A549 (cell line): ENCODE data around the gene ZNF219. TPM values are rescaled to one million over a fixed set of nuclear protein-coding genes. Genes with fewer than 3 reads are reported as not detected.

ENCODE experiments used
- ATAC-seq, 2 experiments: fragments of 200-7000 bp in 1 of 2; fragments of >200 bp in 1 of 2; cut with Nextera tagmentation in 1 of 2; cut with Tn5 transposase in 1 of 2; 3 replicates each; pipeline versions ENCODE4 v1.8.0 to v1.9.1; 2018 to 2020; ENCODE audit warnings: mild to moderate bottlenecking in 1 of 2, moderate library complexity in 1 of 2
- CTCF ChIA-PET: fragments of 300-600 bp; sonication (Branson Sonifier 250); formaldehyde crosslinking; extraction: SDS; loops from one replicate; lab custom pipeline; 2021; ENCODE audit warnings: antibody characterized with exemption, inconsistent platforms; lab: Yijun Ruan, JAX
- POLR2A ChIA-PET: fragments of 350-600 bp; formaldehyde crosslinking; extraction: SDS; loops from one replicate; lab custom pipeline; 2021; ENCODE audit warnings: antibody characterized with exemption, inconsistent platforms; lab: Yijun Ruan, JAX
- DNase-seq, 2 experiments: peaks; one replicate each; pipeline versions ENCODE4 v3.0.0 to v3.0.0-alpha.2; 2011 to 2016; ENCODE audit warnings: low read depth in 1 of 2, low spot score in 1 of 2
- FAIRE-seq: peaks from 2 replicates; lab custom pipeline; 2011; peaks lifted over from hg19 to GRCh38; lab: Jason Lieb, UNC
- H3K27ac ChIP-seq, 2 experiments: fragments of >200 bp; sonication (Bioruptor Twin); formaldehyde crosslinking; 3 replicates each; pipeline ENCODE4 v1.5.1; 2016 to 2017
- H3K4me1 ChIP-seq: fragments of >200 bp; sonication (Bioruptor Twin); formaldehyde crosslinking; 3 replicates; pipeline ENCODE4 v1.6.1; 2016
- H3K4me2 ChIP-seq: fragments of >200 bp; sonication (Bioruptor Twin); formaldehyde crosslinking; 3 replicates; pipeline ENCODE4 v1.6.1; 2016
- H3K4me3 ChIP-seq: fragments of >200 bp; sonication (Bioruptor Twin); formaldehyde crosslinking; 3 replicates; pipeline ENCODE4 v1.5.1; 2016
- H3K9me3 ChIP-seq: fragments of >200 bp; sonication (Bioruptor Twin); formaldehyde crosslinking; 3 replicates; pipeline ENCODE4 v1.6.1; 2016
- BCL3 ChIP-seq: fragments of >200 bp; sonication (Bioruptor Twin); formaldehyde crosslinking; IDR thresholded peaks from 3 replicates; pipeline ENCODE4 v1.6.1; 2016
- BHLHE40 ChIP-seq: IDR thresholded peaks from 2 replicates; pipeline ENCODE4 v1.6.1; 2012; ENCODE audit warnings: low read depth, low read length, inconsistent platforms
- CBX8 ChIP-seq: fragments of 200-600 bp; sonication (generic); IDR thresholded peaks from 2 replicates; pipeline ENCODE4 v1.6.1; 2016
- CEBPB ChIP-seq, 2 experiments: fragments of >200 bp in 1 of 2; sonication (Bioruptor Twin) in 1 of 2; formaldehyde crosslinking in 1 of 2; IDR thresholded peaks; 2 replicates each; pipeline ENCODE4 v1.6.1; 2012 to 2016
- CHD2 ChIP-seq: fragments of 150-350 bp; IDR thresholded peaks from 2 replicates; pipeline ENCODE4 v1.6.1; 2014; ENCODE audit warnings: low read length; ENCODE audit not compliant: partially characterized antibody
- CHD4 ChIP-seq: fragments of 200-600 bp; sonication (generic); IDR thresholded peaks from 2 replicates; pipeline ENCODE4 v1.6.1; 2016; ENCODE audit warnings: antibody characterized with exemption, mild to moderate bottlenecking, borderline replicate concordance
- EHMT2 ChIP-seq: fragments of 200-600 bp; sonication (generic); IDR thresholded peaks from 2 replicates; pipeline ENCODE4 v1.6.1; 2016; ENCODE audit warnings: antibody characterized with exemption, low read depth, mild to moderate bottlenecking, moderate library complexity
- ELK1 ChIP-seq: fragments of 150-350 bp; IDR thresholded peaks from 2 replicates; pipeline ENCODE4 v1.6.1; 2014; ENCODE audit warnings: low read depth, mild to moderate bottlenecking, low read length
- FOSB ChIP-seq: fragments of 250-450 bp; sonication (Bioruptor Pico); IDR thresholded peaks from 2 replicates; pipeline ENCODE4 v1.5.0; 2020; ENCODE audit warnings: mild to moderate bottlenecking, moderate library complexity
- HDAC2 ChIP-seq: fragments of 200-600 bp; sonication (generic); IDR thresholded peaks from 2 replicates; pipeline ENCODE4 v1.6.1; 2016
- HEYL ChIP-seq: fragments of 250-450 bp; sonication (Bioruptor Pico); IDR thresholded peaks from 2 replicates; pipeline ENCODE4 v1.8.0; 2021; ENCODE audit warnings: mild to moderate bottlenecking, moderate library complexity
- HMGXB4 ChIP-seq: fragments of 250-450 bp; sonication (Bioruptor Pico); IDR thresholded peaks from 2 replicates; pipeline ENCODE4 v1.5.0; 2021; ENCODE audit warnings: mild to moderate bottlenecking, moderate library complexity, borderline replicate concordance
- JUNB ChIP-seq: fragments of >200 bp; sonication (Bioruptor Twin); formaldehyde crosslinking; IDR thresholded peaks from 2 replicates; pipeline ENCODE4 v1.6.1; 2016
- KDM5A ChIP-seq: fragments of 200-600 bp; sonication (generic); IDR thresholded peaks from 2 replicates; pipeline ENCODE4 v1.6.1; 2016; ENCODE audit warnings: antibody characterized with exemption, mild to moderate bottlenecking
- MAX ChIP-seq: IDR thresholded peaks from 2 replicates; pipeline ENCODE4 v1.6.1; 2012
- RAD21 ChIP-seq, 2 experiments: fragments of >200 bp in 1 of 2; sonication (Bioruptor Twin) in 1 of 2; formaldehyde crosslinking in 1 of 2; IDR thresholded peaks in 1 of 2; conservative IDR thresholded peaks in 1 of 2; 2 replicates in 1 of 2; 3 replicates in 1 of 2; pipeline ENCODE4 v1.6.1; 2012 to 2018; ENCODE audit warnings: inconsistent platforms in 1 of 2
- TFCP2L1 ChIP-seq: fragments of 250-450 bp; sonication (Bioruptor Pico); IDR thresholded peaks from 2 replicates; pipeline ENCODE4 v1.5.0; 2021; ENCODE audit warnings: mild to moderate bottlenecking
- ZC3H11A ChIP-seq: fragments of 450-650 bp; IDR thresholded peaks from 2 replicates; pipeline ENCODE4 v1.6.1; 2014; ENCODE audit warnings: antibody characterized with exemption, mild to moderate bottlenecking
- ZFP36 ChIP-seq: fragments of 450-650 bp; IDR thresholded peaks from 2 replicates; pipeline ENCODE4 v1.6.1; 2014; ENCODE audit warnings: borderline replicate concordance; ENCODE audit not compliant: partially characterized antibody
- ZNF302 ChIP-seq: fragments of 250-450 bp; sonication (Bioruptor Pico); IDR thresholded peaks from 2 replicates; pipeline ENCODE4 v1.9.0; 2021; ENCODE audit warnings: inconsistent platforms, mild to moderate bottlenecking, moderate library complexity
- WGBS: methylation state at CpG from one replicate; pipeline ENCODE4 v1.1.6; 2017; ENCODE audit errors: missing lambda C conversion rate; 5-methylcytosine and 5-hydroxymethylcytosine counted together
- polyA plus RNA-seq, 4 experiments: library from polyadenylated mRNA; depleted of rRNA in 3 of 4; stranded (reverse); fragments of >200 nt; fragmentation: RNase III in 1 of 4; extraction: RNeasy Plus Mini Kit Qiagen cat#74134 plus additional on column Dnase treatment in 1 of 4; gene quantifications; 2 replicates in 3 of 4; 3 replicates in 1 of 4; pipeline ENCODE4 v1.2.3, GENCODE V29; 2011 to 2017
- TF ChIP-seq, protein P1 (sequence below): IDR thresholded peaks from 2 replicates; pipeline ENCODE4 v1.6.1; 2012

The ZNF219 gene
- polyA plus RNA-seq, 2 of the 4 experiments (the other 2 are of a cell fraction): 17.3 to 31.0 TPM

DNA sequence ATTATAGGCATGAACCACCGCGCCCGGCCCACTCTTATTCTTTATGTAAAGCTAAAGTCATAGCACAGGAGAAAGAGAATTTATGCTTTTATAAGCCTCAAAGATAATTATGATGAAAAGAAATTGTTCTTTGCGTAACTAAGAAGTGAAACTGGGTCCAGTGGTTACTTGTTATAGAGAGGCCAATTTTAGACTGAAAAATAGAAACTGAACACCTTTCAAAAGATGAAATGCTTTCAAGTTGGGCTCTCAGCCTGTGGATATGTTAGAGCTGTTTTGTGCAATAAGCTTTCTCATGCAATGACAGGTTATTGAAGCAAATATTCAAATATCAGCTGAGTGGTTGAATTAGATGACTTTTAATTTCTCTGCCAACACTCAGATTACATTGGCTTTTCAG is 10.3 kb upstream of the ZNF219 start:
- POLR2A ChIA-PET: no interaction called here
- H3K4me3 ChIP-seq: no peak overlapping the region
- no peak for FAIRE-seq
- peak overlapping the region; percentile 87; the same call in 1 of the 3 replicates for H3K4me2 ChIP-seq
- peaks cover 41% of the 10 kb centered on the region for H3K4me1 ChIP-seq
- no peak for ATAC-seq
- DNase-seq: no peak
- no peak for TF ChIP-seq EHMT2
- TF ChIP-seq KDM5A: no peak
- no peak for TF ChIP-seq CBX8
- TF ChIP-seq BCL3: no peak
- TF ChIP-seq, protein P1, sequence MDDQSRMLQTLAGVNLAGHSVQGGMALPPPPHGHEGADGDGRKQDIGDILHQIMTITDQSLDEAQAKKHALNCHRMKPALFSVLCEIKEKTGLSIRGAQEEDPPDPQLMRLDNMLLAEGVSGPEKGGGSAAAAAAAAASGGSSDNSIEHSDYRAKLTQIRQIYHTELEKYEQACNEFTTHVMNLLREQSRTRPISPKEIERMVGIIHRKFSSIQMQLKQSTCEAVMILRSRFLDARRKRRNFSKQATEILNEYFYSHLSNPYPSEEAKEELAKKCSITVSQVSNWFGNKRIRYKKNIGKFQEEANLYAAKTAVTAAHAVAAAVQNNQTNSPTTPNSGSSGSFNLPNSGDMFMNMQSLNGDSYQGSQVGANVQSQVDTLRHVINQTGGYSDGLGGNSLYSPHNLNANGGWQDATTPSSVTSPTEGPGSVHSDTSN: no peak
- TF ChIP-seq HDAC2: no peak
- TF ChIP-seq HMGXB4: no peak
- no peak for TF ChIP-seq ZFP36
- TF ChIP-seq CHD4: no peak
- no peak for TF ChIP-seq HEYL (CRISPR knock-in tag)
- TF ChIP-seq CEBPB (IDR thresholded peaks at IDR 0.05): no peak
- TF ChIP-seq ZNF302 (CRISPR knock-in tag): no peak
- no peak for TF ChIP-seq RAD21 (conservative IDR thresholded peaks at IDR 0.05 in 1 of 2, IDR thresholded peaks at IDR 0.05 in 1 of 2)
- no peak for TF ChIP-seq FOSB (CRISPR knock-in tag)
- TF ChIP-seq JUNB: no peak
- TF ChIP-seq, all 56 proteins: peak for 0
- Histone ChIP-seq H3K27ac (peak overlapping the region; percentile 46 to 97; a peak in 4 of 6 replicates), H3K9me3 (no peaks in the 10 kb centered on the region)
- WGBS: 96% methylated on average over 4 of the region's 4 CpGs
- CTCF ChIA-PET: interaction anchor here (0.7 to 13.3 kb wide), 7 partner anchors 14 to 92 kb away, joined by 3 to 292 read pairs (median 191); no protein-coding TSS in a partner anchor

GRCh38 chr14:21107283-21107800 is 8.9 kb upstream of the ZNF219 start:
- Histone ChIP-seq H3K4me3 (no peak overlapping the region), H3K4me1 (peaks cover 49% of the 10 kb centered on the region), H3K9me3 (no peaks in the 10 kb centered on the region), H3K4me2 (peak overlapping the region; percentile 87), H3K27ac (peak overlapping the region; percentile 96 to 97)
- FAIRE-seq (no peak), DNase-seq (peak in 1 of 2 experiments; percentile 73), ATAC-seq (peak in 1 of 2 experiments; percentile 7; a peak in 3 of 6 replicates)
- TF ChIP-seq TFCP2L1 (CRISPR knock-in tag): no peak
- TF ChIP-seq CHD2: no peak
- 0 out of 2 replicates have a peak, but pooled peaks have one; percentile 8 for TF ChIP-seq MAX
- TF ChIP-seq CHD4: no peak
- no peak for TF ChIP-seq ELK1
- no peak for TF ChIP-seq RAD21 (conservative IDR thresholded peaks at IDR 0.05 in 1 of 2, IDR thresholded peaks at IDR 0.05 in 1 of 2)
- TF ChIP-seq BHLHE40: no peak
- no peak for TF ChIP-seq ZC3H11A
- ChIA-PET POLR2A (interaction anchor here (1.8 kb wide), 1 partner anchor 37 kb away, joined by 4 read pairs; the partner anchor contains the start of gene ARHGEF40), CTCF (interaction anchor here (0.6 to 13.3 kb wide), 13 partner anchors 8 to 517 kb away, joined by 3 to 292 read pairs (median 4); partner anchors contain the start of gene ARHGEF40)
- WGBS: 10% methylated on average over 5 of the region's 5 CpGs
